Limb (tissue), 2 donors: ENCODE results near the gene ARG2.
A peak's percentile ranks its signal among the peaks of the same experiment; 100 is the strongest.
"Not testable (repeated sequence)": the region's sequence is repeated elsewhere in the genome, so short reads cannot be mapped to it uniquely, and the experiment has no call there.

Experiments used
- DNase-seq, 2 donors: peaks; one replicate each; pipeline ENCODE4 v3.0.0-alpha.2; 2016; ENCODE audit errors: extremely low spot score in 2 of 2

The ARG2 gene

GRCh38 chr14:67584978-67585377 lies 34.7 kb upstream of the ARG2 start:
- no peak for DNase-seq

GRCh38 chr14:67586369-67586768 lies 33.4 kb upstream of the ARG2 start:
- DNase-seq, result no peak

DNA sequence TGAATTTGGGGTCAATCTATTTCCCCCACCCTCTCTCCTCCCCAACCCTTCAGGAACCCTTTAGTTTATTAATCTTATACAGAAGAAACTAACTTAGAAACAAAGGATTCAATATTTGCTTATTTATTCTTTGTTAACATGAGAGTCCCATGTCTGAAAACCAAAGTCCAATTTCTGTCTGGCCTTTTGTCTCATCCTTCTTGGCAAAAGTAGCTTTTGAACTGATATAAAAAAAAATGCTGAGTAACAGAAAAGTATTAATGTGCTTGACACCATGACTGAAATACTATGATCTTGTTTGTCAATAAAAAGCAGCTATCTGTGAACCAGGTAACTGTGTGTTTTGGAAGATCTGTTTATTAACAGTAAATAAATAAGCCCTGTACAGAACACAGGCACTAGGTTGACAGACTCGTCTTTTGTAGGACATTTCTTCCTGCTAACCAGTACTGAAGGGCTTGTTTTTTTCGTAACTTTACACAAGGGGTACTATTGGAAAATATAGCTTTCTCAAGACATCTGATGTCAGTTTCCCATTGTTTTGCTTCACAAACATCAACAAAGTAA lies 30.4 kb upstream of the ARG2 start:
- DNase-seq, result no peak

- not testable (repeated sequence) for DNase-seq
These were observed 26.1 kb upstream of the ARG2 start for GRCh38 chr14:67593650-67594049.

GRCh38 chr14:67595392-67595791 lies 24.3 kb upstream of the ARG2 start:
- no peak for DNase-seq

DNA sequence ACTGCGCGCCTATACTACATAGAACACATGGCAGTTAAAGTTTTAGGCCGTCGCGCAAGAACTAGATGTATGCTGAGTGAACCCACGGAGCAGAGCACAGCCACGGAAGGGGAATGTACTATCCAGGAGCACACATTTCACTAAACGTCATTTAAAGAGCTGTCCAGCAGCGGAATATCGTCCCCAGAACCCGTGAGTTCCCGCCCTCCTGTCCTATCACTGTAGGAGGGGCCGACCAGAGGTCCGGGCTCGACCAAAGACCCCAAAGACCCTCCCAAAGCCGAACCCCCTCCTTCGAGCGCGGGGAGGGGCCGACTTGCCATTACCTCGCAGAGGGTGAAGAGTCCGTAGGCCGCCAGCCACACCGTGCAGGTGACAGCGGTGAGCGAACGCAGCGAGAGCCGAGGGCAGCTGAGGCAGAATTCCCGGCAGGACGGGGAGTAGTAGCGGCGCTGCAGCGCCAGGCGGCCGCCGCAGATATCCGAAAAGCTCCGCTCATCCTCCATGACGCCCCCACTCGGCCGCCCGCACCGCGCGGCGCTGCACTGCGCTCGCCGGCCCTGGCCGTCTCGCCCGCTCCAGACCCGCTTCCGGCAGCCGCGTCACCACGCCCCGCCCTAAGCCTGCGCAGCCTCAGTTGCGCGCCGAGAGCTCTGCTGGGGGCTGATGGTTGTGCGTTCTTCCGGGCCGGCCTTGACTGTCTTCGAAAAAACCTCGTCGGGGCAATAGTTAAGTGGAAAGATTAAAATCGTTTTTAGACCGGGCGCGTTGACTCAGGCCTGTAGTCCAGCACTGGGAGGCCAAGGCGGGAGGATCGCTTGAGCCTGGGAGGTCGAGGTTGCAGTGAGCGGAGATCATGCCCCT lies 19.8 kb upstream of the ARG2 start, which contains the start of gene PIGH:
Gene PIGH (minus strand): TSS at position 571 of the 864 bp plus-strand sequence. CDS start 65 bp downstream, at position 506.
- peak; percentile 88 to 96 for DNase-seq

- not testable (repeated sequence) for DNase-seq
These were observed 19.2 kb upstream of the ARG2 start for GRCh38 chr14:67600562-67600974.

DNA sequence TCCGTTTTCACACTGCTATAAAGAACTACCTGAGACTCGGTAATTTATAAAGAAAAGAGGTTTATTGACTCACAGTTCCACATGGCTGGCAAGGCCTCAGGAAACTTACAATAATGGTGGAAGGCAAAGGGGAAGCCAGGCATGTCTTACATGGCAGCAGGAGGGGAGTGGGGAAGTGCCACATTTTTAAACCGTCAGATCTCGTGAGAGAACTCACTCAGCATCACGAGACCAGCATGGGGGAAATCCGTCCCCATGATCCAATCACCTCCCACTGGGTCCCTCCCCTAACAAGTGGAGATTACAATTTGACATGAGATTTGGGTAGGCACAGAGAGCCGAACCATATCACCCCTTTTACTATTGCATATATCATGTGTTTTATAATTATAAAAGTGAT lies 17.6 kb upstream of the ARG2 start:
- no peak for DNase-seq

DNA sequence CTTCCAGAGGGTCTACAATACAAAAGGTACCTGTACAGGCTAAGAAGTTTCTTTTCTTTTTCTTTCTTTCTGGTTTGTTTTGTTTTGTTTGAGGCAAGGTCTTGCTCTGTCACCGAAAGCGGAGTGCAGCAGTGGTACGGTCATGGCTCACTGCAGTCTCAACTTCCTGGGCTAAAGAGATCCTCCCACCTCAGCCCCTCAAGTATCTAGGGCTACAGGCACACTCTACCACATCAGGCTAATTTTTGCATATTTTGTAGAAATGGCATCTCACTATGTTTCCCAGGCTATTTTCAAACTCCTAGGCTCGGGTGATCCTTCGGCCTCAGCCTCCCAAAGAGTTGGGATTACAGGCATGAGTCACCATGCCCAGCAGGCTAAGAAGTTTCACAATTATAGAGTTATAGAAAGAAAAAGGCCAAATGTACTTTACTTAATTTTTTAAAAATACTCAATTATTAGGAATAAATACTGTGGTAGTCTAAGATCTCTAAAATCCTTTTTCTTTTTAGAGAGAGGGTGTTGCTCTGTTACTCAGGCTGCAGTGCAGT lies 16.6 kb upstream of the ARG2 start:
- DNase-seq, result no peak

DNA sequence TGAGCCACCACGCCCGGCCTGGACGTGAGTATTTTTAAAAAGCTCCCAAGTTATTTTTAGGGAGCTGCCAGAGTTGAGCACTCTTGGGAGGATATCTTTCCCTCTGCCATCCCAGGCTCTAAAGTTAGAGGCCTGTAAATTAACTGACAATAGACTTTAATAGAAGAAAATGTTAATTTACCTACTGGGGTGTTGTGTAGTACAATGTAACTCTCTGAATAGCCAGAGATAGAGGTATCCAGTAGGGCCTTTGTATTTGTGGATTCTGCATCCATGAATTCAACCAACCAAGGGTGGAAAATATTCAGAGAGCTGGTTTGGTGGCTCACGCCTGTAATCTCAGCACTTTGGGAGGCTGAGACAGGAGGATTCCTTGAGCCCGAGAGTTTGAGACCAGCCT lies 12.1 kb upstream of the ARG2 start:
- DNase-seq, result no peak

- DNase-seq, result no peak
These were observed 9.9 kb upstream of the ARG2 start for GRCh38 chr14:67609642-67610310.

GRCh38 chr14:67610491-67610890 lies 9.2 kb upstream of the ARG2 start:
- DNase-seq, result no peak

GRCh38 chr14:67618617-67619063 lies 1.1 kb upstream of the ARG2 start:
- DNase-seq, result peak in 1 of 2 donors; percentile 78

DNA sequence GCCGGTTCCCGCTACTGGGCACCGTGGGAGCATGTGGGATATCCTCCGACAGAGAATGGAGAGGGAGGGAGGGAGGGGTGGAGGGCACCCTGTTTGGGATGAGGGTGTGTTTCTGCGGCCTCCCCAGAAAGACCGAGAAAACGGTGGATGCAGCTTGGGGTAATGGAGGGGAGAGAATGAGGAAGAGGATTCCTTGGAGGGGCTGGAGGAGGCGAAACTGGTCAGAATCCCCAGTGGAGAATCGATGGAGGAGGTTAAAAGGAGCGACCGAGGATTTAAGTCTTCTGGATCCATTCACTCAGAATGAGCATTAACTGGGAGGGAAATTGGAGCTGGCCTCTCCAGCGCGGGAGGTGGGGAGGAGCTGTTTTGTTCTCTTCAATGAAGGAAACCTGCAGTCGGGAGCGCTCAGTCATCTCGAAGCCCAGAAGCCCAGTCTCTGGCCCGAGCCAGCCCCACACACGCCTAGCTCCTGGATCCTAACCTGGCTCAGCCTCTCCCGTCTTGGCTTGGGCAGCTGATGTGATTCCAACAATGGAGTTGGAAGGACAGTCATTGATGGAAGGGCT lies 581 bp downstream of the ARG2 start:
- DNase-seq, result peak in 1 of 2 donors; percentile 56

- DNase-seq, result peak in 1 of 2 donors; percentile 24
These were observed 3.0 kb downstream of the ARG2 start for GRCh38 chr14:67622675-67623074.

DNA sequence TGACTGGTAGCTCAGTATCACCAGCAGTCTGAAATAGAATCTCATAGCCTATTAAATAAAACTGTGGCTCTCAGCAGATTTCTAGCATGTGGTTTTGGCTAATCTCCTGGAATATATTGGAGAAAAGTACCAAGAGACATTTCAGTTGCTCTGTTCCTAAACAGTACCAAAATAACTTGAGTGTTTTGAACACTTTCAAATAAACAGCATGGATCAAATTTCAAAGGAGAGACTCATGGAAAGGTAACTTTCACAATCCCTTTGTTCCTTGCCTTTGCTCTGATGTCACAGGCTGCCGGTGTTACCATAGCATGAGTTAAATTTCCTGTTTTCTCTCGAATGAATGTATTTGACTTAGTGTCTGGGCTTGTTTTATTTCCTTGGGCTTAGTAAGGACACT lies 3.4 kb downstream of the ARG2 start:
- DNase-seq, result peak in 1 of 2 donors; percentile 24

DNA sequence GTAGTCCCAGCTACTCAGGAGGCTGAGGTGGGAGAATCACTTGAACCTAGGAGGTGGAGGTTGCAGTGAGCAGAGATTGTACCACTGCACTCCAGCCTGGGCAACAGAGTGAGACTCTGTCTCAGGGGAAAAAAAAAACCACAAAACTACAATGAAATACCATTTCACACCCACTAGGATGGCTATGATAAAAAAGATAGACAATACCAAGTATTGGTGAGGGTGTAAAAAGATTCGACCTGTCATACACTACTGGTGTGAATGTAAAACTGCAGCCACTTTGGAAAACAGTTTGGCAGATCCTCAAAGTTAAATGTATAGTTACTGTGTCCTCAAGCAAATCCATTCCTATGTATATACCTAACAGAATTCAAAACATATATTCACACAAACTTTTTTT lies 6.4 kb downstream of the ARG2 start:
- not testable (repeated sequence) for DNase-seq

- no peak for DNase-seq
These were observed 7.8 kb downstream of the ARG2 start for GRCh38 chr14:67627519-67627918.

DNA sequence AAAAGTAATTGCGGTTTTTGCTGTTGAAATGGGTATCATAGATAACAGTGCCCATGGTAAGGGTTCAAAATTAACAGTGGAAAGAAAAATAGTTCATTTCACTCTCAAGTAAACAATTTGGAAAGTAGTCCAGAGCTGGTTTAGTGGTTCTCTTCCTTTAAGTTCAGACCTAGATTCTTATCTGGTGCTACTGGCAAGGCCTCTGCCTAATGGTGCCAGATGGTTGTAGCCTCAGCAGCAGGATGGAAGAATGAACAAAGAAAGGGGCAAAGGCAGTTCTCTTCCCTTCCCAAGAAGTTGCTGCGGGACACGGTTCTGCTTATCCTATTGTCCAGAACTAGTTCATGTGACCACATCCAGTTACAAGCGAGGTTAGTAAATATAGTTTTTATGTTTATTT lies 10.5 kb downstream of the ARG2 start:
- DNase-seq, result no peak

DNA sequence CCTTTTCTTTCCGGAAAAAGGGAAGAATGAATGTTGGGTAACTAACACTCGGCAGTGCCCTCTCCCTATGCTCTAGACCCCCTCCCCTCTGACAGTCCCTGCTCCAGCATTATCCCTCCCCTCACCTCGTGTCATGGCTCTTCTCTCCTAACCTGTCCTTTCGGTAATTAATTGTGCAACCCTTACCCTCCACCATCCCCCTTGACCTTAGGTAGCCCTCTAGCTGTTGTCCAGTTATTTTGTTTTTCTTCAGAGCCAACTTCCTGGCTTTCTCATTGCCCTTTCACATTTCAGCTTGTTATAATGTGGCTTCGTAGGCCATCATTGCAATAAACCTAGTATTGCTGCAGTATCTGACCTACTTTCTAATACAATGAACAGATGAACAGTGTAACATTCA lies 11.2 kb downstream of the ARG2 start:
- no peak for DNase-seq

DNA sequence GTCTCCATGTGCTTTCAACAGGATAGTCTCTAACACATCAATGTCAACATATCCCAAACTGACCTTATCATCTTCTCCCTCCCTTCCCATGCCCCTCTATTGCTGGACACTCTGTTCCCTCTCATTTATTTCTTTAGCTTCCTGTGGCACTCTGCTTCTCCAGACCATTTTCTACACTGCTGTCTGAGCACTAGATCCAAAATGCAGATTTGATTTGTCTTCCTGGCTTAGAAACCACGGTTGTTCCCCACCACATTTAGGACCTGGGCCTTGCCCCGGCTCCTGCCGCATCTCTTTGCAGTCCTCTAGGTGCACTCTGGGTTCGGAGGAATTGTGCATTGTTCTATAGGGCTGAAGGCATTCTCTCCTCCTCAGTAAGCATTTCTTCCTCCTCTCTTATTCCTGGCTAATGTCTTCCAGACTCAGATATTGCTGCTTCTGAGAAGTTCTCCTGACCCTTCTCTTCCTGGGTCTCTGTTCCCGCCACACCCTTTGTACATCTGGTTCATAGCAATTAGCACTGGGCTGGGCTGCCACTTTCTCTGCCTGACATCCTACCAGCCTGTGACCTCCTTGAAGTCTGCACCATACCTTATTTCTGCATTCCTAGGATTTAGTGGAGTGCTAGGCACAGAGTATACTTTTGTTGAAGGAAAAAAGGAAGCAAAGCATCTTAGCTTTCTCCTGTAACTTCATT lies 13.9 kb downstream of the ARG2 start:
- DNase-seq, result no peak
